C4-2B (cell line): Measurements from ENCODE around the gene PLEKHO1.

Experiments used
- ZFX ChIP-seq: fragments of 450-650 bp; IDR thresholded peaks from 2 replicates; pipeline ENCODE4 v1.6.1; 2017
- TF ChIP-seq, protein P1 (sequence below): fragments of 450-650 bp; conservative IDR thresholded peaks from 2 replicates; pipeline ENCODE4 v1.5.1; 2017; ENCODE audit warnings: mild to moderate bottlenecking

DNA sequence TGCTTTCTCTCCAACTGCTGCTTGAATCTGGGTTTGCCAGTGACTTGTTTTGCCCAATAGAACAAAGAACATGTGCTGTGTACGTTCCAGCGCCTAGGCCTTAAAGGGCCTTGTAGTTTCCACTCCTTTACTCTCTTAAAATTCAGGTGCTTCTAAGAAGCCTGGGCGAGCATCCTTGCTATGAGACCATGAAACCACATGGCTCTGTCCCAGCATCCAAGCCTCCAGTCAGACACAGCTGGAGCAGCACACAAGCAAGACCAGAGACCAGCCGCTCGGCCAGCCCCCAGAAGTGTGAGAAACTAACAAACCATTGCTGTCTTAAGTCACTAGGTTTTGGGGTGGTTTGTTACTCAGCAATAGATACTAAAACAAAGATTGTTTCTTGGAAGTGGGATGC, 15.1 kb downstream of the PLEKHO1 start:
- TF ChIP-seq, protein P1, sequence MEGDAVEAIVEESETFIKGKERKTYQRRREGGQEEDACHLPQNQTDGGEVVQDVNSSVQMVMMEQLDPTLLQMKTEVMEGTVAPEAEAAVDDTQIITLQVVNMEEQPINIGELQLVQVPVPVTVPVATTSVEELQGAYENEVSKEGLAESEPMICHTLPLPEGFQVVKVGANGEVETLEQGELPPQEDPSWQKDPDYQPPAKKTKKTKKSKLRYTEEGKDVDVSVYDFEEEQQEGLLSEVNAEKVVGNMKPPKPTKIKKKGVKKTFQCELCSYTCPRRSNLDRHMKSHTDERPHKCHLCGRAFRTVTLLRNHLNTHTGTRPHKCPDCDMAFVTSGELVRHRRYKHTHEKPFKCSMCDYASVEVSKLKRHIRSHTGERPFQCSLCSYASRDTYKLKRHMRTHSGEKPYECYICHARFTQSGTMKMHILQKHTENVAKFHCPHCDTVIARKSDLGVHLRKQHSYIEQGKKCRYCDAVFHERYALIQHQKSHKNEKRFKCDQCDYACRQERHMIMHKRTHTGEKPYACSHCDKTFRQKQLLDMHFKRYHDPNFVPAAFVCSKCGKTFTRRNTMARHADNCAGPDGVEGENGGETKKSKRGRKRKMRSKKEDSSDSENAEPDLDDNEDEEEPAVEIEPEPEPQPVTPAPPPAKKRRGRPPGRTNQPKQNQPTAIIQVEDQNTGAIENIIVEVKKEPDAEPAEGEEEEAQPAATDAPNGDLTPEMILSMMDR, result no peak
- TF ChIP-seq ZFX, result no peak
